Measurements from ENCODE around the gene BORA.
"Not testable (repeated sequence)": the region's sequence is repeated elsewhere in the genome, so short reads cannot be mapped to it uniquely, and the experiment has no call there.

The BORA gene

GRCh38 chr13:72784679-72785078 lies 57.0 kb downstream of the BORA start:
- not testable (repeated sequence) for H3K27ac Mint-ChIP-seq; H3K4me3 Mint-ChIP-seq; H3K9me3 Mint-ChIP-seq; DNase-seq; H3K27me3 Mint-ChIP-seq; ATAC-seq (replicated peaks)
- Mint-ChIP-seq H3K36me3 (ENCODE audit: insufficient read depth) (peaks cover 18% of the 10 kb centered on the region), H3K4me1 (ENCODE audit: low read depth in 2 of 2) (peaks cover 26 to 50% of the 10 kb centered on the region in 2 donors)

GRCh38 chr13:72788831-72789230 lies 61.1 kb downstream of the BORA start:
- Mint-ChIP-seq H3K4me3 (no peak overlapping the region), H3K27me3 (no peaks in the 10 kb centered on the region), H3K9me3 (peaks cover 0 to 1% of the 10 kb centered on the region in 2 donors), H3K36me3 (ENCODE audit: insufficient read depth) (peaks cover 32% of the 10 kb centered on the region), H3K27ac (peak overlapping the region in 1 of 2 donors; percentile 5), H3K4me1 (ENCODE audit: low read depth in 2 of 2) (peaks cover 16 to 31% of the 10 kb centered on the region in 2 donors)
- DNase-seq (no peak), ATAC-seq (replicated peaks) (no peak)

- ATAC-seq (replicated peaks) (no peak), DNase-seq (no peak)
- Mint-ChIP-seq H3K4me1 (ENCODE audit: low read depth in 2 of 2) (peaks cover 9 to 27% of the 10 kb centered on the region in 2 donors), H3K36me3 (ENCODE audit: insufficient read depth) (peaks cover 42% of the 10 kb centered on the region), H3K27ac (no peak overlapping the region), H3K4me3 (no peak overlapping the region), H3K9me3 (peaks cover 0 to 5% of the 10 kb centered on the region in 2 donors), H3K27me3 (no peaks in the 10 kb centered on the region)
Observed at GRCh38 chr13:72792640-72793039, 64.9 kb downstream of the BORA start.

- ATAC-seq (replicated peaks) (no peak), DNase-seq (no peak)
- Mint-ChIP-seq H3K4me3 (no peak overlapping the region), H3K27ac (no peak overlapping the region), H3K27me3 (no peaks in the 10 kb centered on the region), H3K9me3 (peaks cover 0 to 4% of the 10 kb centered on the region in 2 donors), H3K4me1 (ENCODE audit: low read depth in 2 of 2) (peaks cover 4 to 19% of the 10 kb centered on the region in 2 donors), H3K36me3 (ENCODE audit: insufficient read depth) (peaks cover 17% of the 10 kb centered on the region)
Observed at GRCh38 chr13:72798817-72799216, 71.1 kb downstream of the BORA start.

GRCh38 chr13:72804301-72804700 lies 76.6 kb downstream of the BORA start:
- DNase-seq = no peak
- H3K27ac Mint-ChIP-seq = peak overlapping the region in 1 of 2 donors; percentile 5
- H3K4me1 Mint-ChIP-seq (ENCODE audit: low read depth in 2 of 2) = peaks cover 0 to 6% of the 10 kb centered on the region in 2 donors
- ATAC-seq (replicated peaks) = no peak
- H3K4me3 Mint-ChIP-seq = no peak overlapping the region
- H3K9me3 Mint-ChIP-seq = no peaks in the 10 kb centered on the region
- peaks cover 8% of the 10 kb centered on the region for H3K36me3 Mint-ChIP-seq (ENCODE audit: insufficient read depth)
- no peaks in the 10 kb centered on the region for H3K27me3 Mint-ChIP-seq
